Neuronal stem cell (in vitro differentiated cells): ENCODE results near the gene KLF15.

ENCODE experiments used
- DNase-seq: peaks from one replicate; pipeline ENCODE4 v3.0.0-alpha.2; 2013; ENCODE audit warnings: low spot score
- H2AFZ ChIP-seq: one replicate; pipeline ENCODE4 v1.6.1; 2013; ENCODE audit warnings: mild to moderate bottlenecking, low read length, inconsistent platforms
- H2AK5ac ChIP-seq: 2 replicates; pipeline ENCODE4 v1.6.1; 2013; ENCODE audit warnings: low read depth, mild to moderate bottlenecking, inconsistent platforms, low read length, moderate library complexity, mixed read lengths
- H2BK120ac ChIP-seq: 2 replicates; pipeline ENCODE4 v1.6.1; 2013; ENCODE audit warnings: low read depth, mild to moderate bottlenecking, inconsistent platforms, low read length, moderate library complexity, mixed read lengths
- H2BK12ac ChIP-seq: one replicate; pipeline ENCODE4 v1.6.1; 2013; ENCODE audit warnings: low read length, inconsistent platforms
- H2BK15ac ChIP-seq: 2 replicates; pipeline ENCODE4 v1.6.1; 2013; ENCODE audit warnings: mild to moderate bottlenecking, low read length, inconsistent platforms, mixed read lengths
- H2BK5ac ChIP-seq: one replicate; pipeline ENCODE4 v1.6.1; 2013; ENCODE audit warnings: inconsistent platforms, mild to moderate bottlenecking, low read length, moderate library complexity
- H3K14ac ChIP-seq: one replicate; pipeline ENCODE4 v1.6.1; 2013; ENCODE audit warnings: low read length, inconsistent platforms
- H3K18ac ChIP-seq: 2 replicates; pipeline ENCODE4 v1.6.1; 2013; ENCODE audit warnings: low read length, inconsistent platforms
- H3K23ac ChIP-seq: 2 replicates; pipeline ENCODE4 v1.6.1; 2013; ENCODE audit warnings: low read depth, mild to moderate bottlenecking, mixed read lengths, low read length, inconsistent platforms; ENCODE audit not compliant: poor library complexity
- H3K27ac ChIP-seq: replicated peaks from 3 replicates; pipeline ENCODE4 v1.5.1; 2013; ENCODE audit warnings: low read length, inconsistent platforms
- H3K27me3 ChIP-seq, 3 experiments: 2 replicates each; pipeline ENCODE4 v1.6.1; 2013; ENCODE audit warnings: low read length in 3 of 3, mild to moderate bottlenecking in 2 of 3, inconsistent platforms in 1 of 3, low read depth in 1 of 3, mixed read lengths in 1 of 3, moderate library complexity in 1 of 3; ENCODE audit not compliant: control insufficient read depth in 3 of 3, insufficient read depth in 3 of 3
- H3K36me3 ChIP-seq, 2 donors: replicated peaks in 1 of 2; 2 replicates each; pipeline ENCODE4 v1.6.1; 2013; ENCODE audit warnings: low read length in 2 of 2; ENCODE audit not compliant: control insufficient read depth in 2 of 2, insufficient read depth in 2 of 2
- H3K4ac ChIP-seq: 2 replicates; pipeline ENCODE4 v1.6.1; 2013; ENCODE audit warnings: inconsistent platforms, mild to moderate bottlenecking, low read length, moderate library complexity
- H3K4me1 ChIP-seq, 2 donors: 1 replicate in 1 of 2; 2 replicates in 1 of 2; pipeline ENCODE4 v1.6.1; 2013; ENCODE audit warnings: low read length in 2 of 2, low read depth in 1 of 2; ENCODE audit not compliant: control insufficient read depth in 2 of 2, insufficient read depth in 1 of 2
- H3K4me2 ChIP-seq: one replicate; pipeline ENCODE4 v1.6.1; 2013; ENCODE audit warnings: mild to moderate bottlenecking, low read length, inconsistent platforms; ENCODE audit not compliant: insufficient read depth, poor library complexity, severe bottlenecking
- H3K4me3 ChIP-seq, 2 donors: 2 replicates each; pipeline ENCODE4 v1.5.1; 2013; ENCODE audit warnings: low read length in 2 of 2, mild to moderate bottlenecking in 2 of 2, inconsistent platforms in 1 of 2, moderate library complexity in 1 of 2
- H3K79me1 ChIP-seq: one replicate; pipeline ENCODE4 v1.6.1; 2013; ENCODE audit warnings: low read depth, mild to moderate bottlenecking, inconsistent platforms, low read length, moderate library complexity
- H3K9ac ChIP-seq: one replicate; pipeline ENCODE4 v1.6.1; 2013; ENCODE audit warnings: mild to moderate bottlenecking, low read depth, low read length, inconsistent platforms; ENCODE audit not compliant: poor library complexity
- H3K9me3 ChIP-seq, 2 donors: replicated peaks in 1 of 2; 2 replicates each; pipeline versions ENCODE3 to v1.6.1; 2013; ENCODE audit warnings: low read length in 2 of 2, mild to moderate bottlenecking in 2 of 2, inconsistent platforms in 1 of 2, low read depth in 1 of 2, mixed read lengths in 1 of 2, moderate library complexity in 1 of 2; ENCODE audit not compliant: control insufficient read depth in 2 of 2, insufficient read depth in 1 of 2
- H4K8ac ChIP-seq: one replicate; pipeline ENCODE4 v1.6.1; 2013; ENCODE audit warnings: low read depth, mild to moderate bottlenecking, inconsistent platforms, low read length, moderate library complexity
- H4K91ac ChIP-seq: one replicate; pipeline ENCODE4 v1.6.1; 2013; ENCODE audit warnings: low read length, low read depth, mild to moderate bottlenecking, inconsistent platforms; ENCODE audit not compliant: poor library complexity
- WGBS, 2 donors: extraction: QIAGEN DNeasy Blood & Tissue Kit; methylation state at CpG; one replicate each; pipeline ENCODE4 v1.1.7; 2013; ENCODE audit warnings: missing lambda C conversion rate in 2 of 2, mixed read lengths in 1 of 2; ENCODE audit not compliant: insufficient read length in 2 of 2, insufficient replicate concordance in 1 of 2; ENCODE audit errors: extremely low coverage in 2 of 2; 5-methylcytosine and 5-hydroxymethylcytosine counted together

The KLF15 gene

GRCh38 chr3:126351771-126352475, 5.3 kb downstream of the KLF15 start:
- H3K79me1 ChIP-seq = peaks cover 7% of the 10 kb centered on the region
- H2BK12ac ChIP-seq = no peak overlapping the region
- H2BK120ac ChIP-seq = peak overlapping the region; percentile 28
- H3K23ac ChIP-seq = no peak overlapping the region
- no peak overlapping the region for H3K27ac ChIP-seq
- no peak for DNase-seq
- no peak overlapping the region for H3K4me3 ChIP-seq
- no peak overlapping the region for H2AFZ ChIP-seq
- no peak overlapping the region for H4K91ac ChIP-seq
- no peak overlapping the region for H2BK5ac ChIP-seq
- H3K9me3 ChIP-seq = peaks cover 0 to 1% of the 10 kb centered on the region in 2 donors
- no peak overlapping the region for H3K4ac ChIP-seq
- peaks cover 0 to 9% of the 10 kb centered on the region in 2 donors for H3K36me3 ChIP-seq
- H3K4me1 ChIP-seq = peaks cover 7 to 11% of the 10 kb centered on the region in 2 donors
- H3K14ac ChIP-seq = no peak overlapping the region
- no peak overlapping the region for H3K9ac ChIP-seq
- peaks cover 0 to 2% (median 0%) of the 10 kb centered on the region in 3 experiments for H3K27me3 ChIP-seq
- H3K4me2 ChIP-seq = no peak overlapping the region
- no CpG with 5 or more reads among the region's 18 CpGs for WGBS, 2 donors
- H3K18ac ChIP-seq = no peak overlapping the region
- H4K8ac ChIP-seq = no peak overlapping the region
- no peak overlapping the region for H2AK5ac ChIP-seq
- no peak overlapping the region for H2BK15ac ChIP-seq

- Histone ChIP-seq H2BK5ac (no peak overlapping the region), H3K4me2 (no peak overlapping the region), H2BK120ac (no peak overlapping the region), H3K4me1 (peaks cover 5 to 9% of the 10 kb centered on the region in 2 donors), H2BK15ac (no peak overlapping the region), H2AFZ (no peak overlapping the region), H4K8ac (no peak overlapping the region), H3K27me3 (no peaks in the 10 kb centered on the region), H2BK12ac (no peak overlapping the region), H3K18ac (no peak overlapping the region), H3K4me3 (no peak overlapping the region), H3K79me1 (peaks cover 7% of the 10 kb centered on the region), H3K23ac (no peak overlapping the region), H3K27ac (no peak overlapping the region), H3K4ac (no peak overlapping the region), H3K14ac (no peak overlapping the region), H4K91ac (no peak overlapping the region), H2AK5ac (no peak overlapping the region), H3K9me3 (peaks cover 0 to 1% of the 10 kb centered on the region in 2 donors), H3K9ac (no peak overlapping the region), H3K36me3 (peaks cover 0 to 9% of the 10 kb centered on the region in 2 donors)
- WGBS, 2 donors = no CpG with 5 or more reads among the region's 10 CpGs
- no peak for DNase-seq
Observed at GRCh38 chr3:126351086-126351770, 6.0 kb downstream of the KLF15 start.

GRCh38 chr3:126350502-126351085, 6.6 kb downstream of the KLF15 start:
- no peak overlapping the region for H2BK120ac ChIP-seq
- H3K27me3 ChIP-seq = no peaks in the 10 kb centered on the region
- H3K27ac ChIP-seq = no peak overlapping the region
- H4K91ac ChIP-seq = no peak overlapping the region
- no peak for DNase-seq
- no peak overlapping the region for H3K18ac ChIP-seq
- no peak overlapping the region for H3K4me3 ChIP-seq
- no CpG with 5 or more reads among the region's 9 CpGs for WGBS, 2 donors
- H2BK15ac ChIP-seq = no peak overlapping the region
- H3K4me2 ChIP-seq = no peak overlapping the region
- H3K9me3 ChIP-seq = peaks cover 0 to 1% of the 10 kb centered on the region in 2 donors
- H3K4me1 ChIP-seq = peaks cover 4 to 5% of the 10 kb centered on the region in 2 donors
- H3K79me1 ChIP-seq = peaks cover 7% of the 10 kb centered on the region
- H4K8ac ChIP-seq = no peak overlapping the region
- H2BK5ac ChIP-seq = no peak overlapping the region
- peak overlapping the region; percentile 65 for H3K9ac ChIP-seq
- H3K36me3 ChIP-seq = peaks cover 0 to 9% of the 10 kb centered on the region in 2 donors
- peak overlapping the region; percentile 32 for H3K14ac ChIP-seq
- H2AK5ac ChIP-seq = no peak overlapping the region
- no peak overlapping the region for H2AFZ ChIP-seq
- H3K23ac ChIP-seq = peak overlapping the region; percentile 62
- no peak overlapping the region for H3K4ac ChIP-seq
- H2BK12ac ChIP-seq = no peak overlapping the region
